ENCODE measurements around the gene ERCC4.

Gene ERCC4

GRCh38 chr16:13995194-13995593, 75.2 kb downstream of the ERCC4 start:
- no peak for DNase-seq

- no peak for DNase-seq
These were observed 76.9 kb downstream of the ERCC4 start for GRCh38 chr16:13996778-13997288.

- DNase-seq, result no peak
These were observed 77.6 kb downstream of the ERCC4 start for GRCh38 chr16:13997526-13997925.

- no peak for DNase-seq
These were observed 78.0 kb downstream of the ERCC4 start for GRCh38 chr16:13997933-13998332.

GRCh38 chr16:13999071-13999894, 79.3 kb downstream of the ERCC4 start:
- DNase-seq, result peak; percentile 21

- peak; percentile 3 for DNase-seq
These were observed 80.0 kb downstream of the ERCC4 start for GRCh38 chr16:13999895-14000425.

GRCh38 chr16:14001521-14001920, 81.6 kb downstream of the ERCC4 start:
- no peak for DNase-seq
